ENCODE measurements around the gene TBKBP1.

TBKBP1 gene

GRCh38 chr17:47700471-47701449 is 6.8 kb downstream of the TBKBP1 start:
- H3K4me3 ChIP-seq (ENCODE audit: low read depth, low read length), result no peak overlapping the region

GRCh38 chr17:47701608-47702007 is 7.6 kb downstream of the TBKBP1 start:
- no peak overlapping the region for H3K4me3 ChIP-seq (ENCODE audit: low read depth, low read length)
- TF ChIP-seq CTCF (IDR thresholded peaks at IDR 0.05; ENCODE audit: low read depth, low read length), result no peak

More at GRCh38 chr17:47700471-47701449, 6.8 kb downstream of the TBKBP1 start:
- no peak for TF ChIP-seq CTCF (IDR thresholded peaks at IDR 0.05; ENCODE audit: low read depth, low read length)

GRCh38 chr17:47702391-47702995 is 8.5 kb downstream of the TBKBP1 start:
- H3K4me3 ChIP-seq (ENCODE audit: low read depth, low read length), result no peak overlapping the region
- no peak for TF ChIP-seq CTCF (IDR thresholded peaks at IDR 0.05; ENCODE audit: low read depth, low read length)

GRCh38 chr17:47703191-47703591 is 9.2 kb downstream of the TBKBP1 start:
- TF ChIP-seq CTCF (IDR thresholded peaks at IDR 0.05; ENCODE audit: low read depth, low read length), result no peak
- no peak overlapping the region for H3K4me3 ChIP-seq (ENCODE audit: low read depth, low read length)

- no peak for TF ChIP-seq CTCF (IDR thresholded peaks at IDR 0.05; ENCODE audit: low read depth, low read length)
- H3K4me3 ChIP-seq (ENCODE audit: low read depth, low read length), result no peak overlapping the region
These were observed 9.7 kb downstream of the TBKBP1 start for GRCh38 chr17:47703671-47704070.

- H3K4me3 ChIP-seq (ENCODE audit: low read depth, low read length), result no peak overlapping the region
- TF ChIP-seq CTCF (IDR thresholded peaks at IDR 0.05; ENCODE audit: low read depth, low read length), result no peak
These were observed 10.2 kb downstream of the TBKBP1 start for GRCh38 chr17:47704116-47704515.

- TF ChIP-seq CTCF (IDR thresholded peaks at IDR 0.05; ENCODE audit: low read depth, low read length), result no peak
- no peak overlapping the region for H3K4me3 ChIP-seq (ENCODE audit: low read depth, low read length)
These were observed 10.8 kb downstream of the TBKBP1 start for GRCh38 chr17:47704736-47705135.
